Trophoblast cell (in vitro differentiated cells and primary cell): Measurements from ENCODE around the gene SMURF1.

Experiments used
- DNase-seq, 2 donors: peaks; one replicate each; pipeline ENCODE4 v3.0.0-alpha.2; 2016
- H2AFZ ChIP-seq: 2 replicates; pipeline ENCODE4 v1.6.1; 2013; ENCODE audit warnings: low read length, moderate library complexity, mild to moderate bottlenecking; ENCODE audit not compliant: insufficient read depth, poor library complexity
- H2AK5ac ChIP-seq: 2 replicates; pipeline ENCODE4 v1.6.1; 2013; ENCODE audit warnings: mild to moderate bottlenecking, low read length
- H2BK120ac ChIP-seq: 2 replicates; pipeline ENCODE4 v1.6.1; 2013; ENCODE audit warnings: low read length, mild to moderate bottlenecking, moderate library complexity; ENCODE audit not compliant: insufficient read depth, poor library complexity
- H2BK12ac ChIP-seq: 2 replicates; pipeline ENCODE4 v1.6.1; 2013; ENCODE audit warnings: mild to moderate bottlenecking, low read length, moderate library complexity
- H2BK5ac ChIP-seq: 2 replicates; pipeline ENCODE4 v1.6.1; 2013; ENCODE audit warnings: low read length, low read depth, moderate library complexity, mild to moderate bottlenecking; ENCODE audit not compliant: poor library complexity
- H3K14ac ChIP-seq: 2 replicates; pipeline ENCODE4 v1.6.1; 2013; ENCODE audit warnings: mild to moderate bottlenecking, low read length
- H3K18ac ChIP-seq: 2 replicates; pipeline ENCODE4 v1.6.1; 2013; ENCODE audit warnings: mild to moderate bottlenecking, low read length
- H3K23ac ChIP-seq: 2 replicates; pipeline ENCODE4 v1.6.1; 2013; ENCODE audit warnings: low read length
- H3K27ac ChIP-seq: 2 replicates; pipeline ENCODE4 v1.5.1; 2013; ENCODE audit warnings: low read depth, mild to moderate bottlenecking, inconsistent platforms, low read length, moderate library complexity
- H3K27me3 ChIP-seq: 2 replicates; pipeline ENCODE4 v1.6.1; 2013; ENCODE audit warnings: inconsistent platforms, mild to moderate bottlenecking, low read length, moderate library complexity; ENCODE audit not compliant: insufficient read depth
- H3K36me3 ChIP-seq, 2 experiments: 1 replicate in 1 of 2; 2 replicates in 1 of 2; pipeline ENCODE4 v1.6.1; 2013; ENCODE audit warnings: low read length in 2 of 2, mild to moderate bottlenecking in 2 of 2, moderate library complexity in 1 of 2; ENCODE audit not compliant: insufficient read depth in 2 of 2, control insufficient read depth in 1 of 2
- H3K4ac ChIP-seq: 2 replicates; pipeline ENCODE4 v1.6.1; 2013; ENCODE audit warnings: low read depth, mild to moderate bottlenecking, low read length, moderate library complexity
- H3K4me1 ChIP-seq, 2 experiments: 1 replicate in 1 of 2; 2 replicates in 1 of 2; pipeline ENCODE4 v1.6.1; 2013; ENCODE audit warnings: low read length in 2 of 2, mild to moderate bottlenecking in 2 of 2, moderate library complexity in 1 of 2; ENCODE audit not compliant: insufficient read depth in 2 of 2, control insufficient read depth in 1 of 2
- H3K4me2 ChIP-seq: 2 replicates; pipeline ENCODE4 v1.6.1; 2013; ENCODE audit warnings: inconsistent platforms, mild to moderate bottlenecking, low read length, moderate library complexity
- H3K4me3 ChIP-seq: 2 replicates; pipeline ENCODE4 v1.5.1; 2013; ENCODE audit warnings: mild to moderate bottlenecking, low read depth, low read length, inconsistent platforms
- H3K79me1 ChIP-seq: one replicate; pipeline ENCODE4 v1.6.1; 2013; ENCODE audit warnings: low read length
- H3K79me2 ChIP-seq: 2 replicates; pipeline ENCODE4 v1.6.1; 2013; ENCODE audit warnings: low read length, mild to moderate bottlenecking; ENCODE audit not compliant: control insufficient read depth, insufficient read depth, poor library complexity
- H3K9ac ChIP-seq: 2 replicates; pipeline ENCODE4 v1.6.1; 2013; ENCODE audit warnings: mild to moderate bottlenecking, low read length
- H3K9me3 ChIP-seq: 2 replicates; pipeline ENCODE4 v1.6.1; 2013; ENCODE audit warnings: low read depth, mild to moderate bottlenecking, control low read depth, inconsistent platforms, low read length; ENCODE audit not compliant: insufficient read depth
- H4K12ac ChIP-seq: 2 replicates; pipeline ENCODE4 v1.6.1; 2013; ENCODE audit warnings: low read depth, mild to moderate bottlenecking, low read length, moderate library complexity
- H4K8ac ChIP-seq: 2 replicates; pipeline ENCODE4 v1.6.1; 2013; ENCODE audit warnings: low read depth, mild to moderate bottlenecking, low read length, moderate library complexity
- H4K91ac ChIP-seq: one replicate; pipeline ENCODE4 v1.6.1; 2013; ENCODE audit warnings: low read depth, mild to moderate bottlenecking, low read length, moderate library complexity
- WGBS: extraction: QIAGEN DNeasy Blood & Tissue Kit; methylation state at CpG from one replicate; pipeline ENCODE4 v1.1.7; 2013; ENCODE audit warnings: missing lambda C conversion rate; ENCODE audit not compliant: insufficient read length, insufficient coverage; ENCODE audit errors: extremely low coverage; 5-methylcytosine and 5-hydroxymethylcytosine counted together

Gene SMURF1

DNA sequence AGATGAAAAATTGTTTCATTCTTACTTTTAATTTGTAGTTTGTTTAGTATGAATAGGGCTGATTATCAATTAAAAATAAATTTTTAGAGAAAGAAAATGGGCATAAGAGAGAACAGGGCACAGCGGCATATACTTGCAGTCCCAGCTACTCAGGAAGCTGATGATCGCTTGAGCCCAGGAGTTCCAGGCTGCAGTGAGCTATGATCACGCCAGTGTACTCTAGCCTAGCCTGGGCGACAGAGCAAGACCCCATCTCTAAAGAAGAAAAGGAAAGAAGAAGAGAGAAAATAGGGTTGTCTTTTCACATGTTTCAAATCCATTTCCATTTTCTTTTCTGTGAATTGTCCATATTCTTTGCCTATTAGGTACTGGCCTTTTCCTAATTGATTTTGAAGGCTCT, 8.0 kb downstream of the SMURF1 start:
- Histone ChIP-seq H3K27ac (no peak overlapping the region), H2BK120ac (no peak overlapping the region), H3K9ac (no peak overlapping the region), H4K91ac (peak overlapping the region; percentile 22), H3K79me1 (peaks cover 5% of the 10 kb centered on the region), H2BK5ac (no peak overlapping the region), H2BK12ac (no peak overlapping the region), H3K4me1 (peaks cover 12 to 13% of the 10 kb centered on the region in 2 experiments), H2AK5ac (no peak overlapping the region), H3K27me3 (no peaks in the 10 kb centered on the region), H3K4me3 (no peak overlapping the region), H3K79me2 (peaks cover 20% of the 10 kb centered on the region), H4K8ac (no peak overlapping the region), H3K14ac (no peak overlapping the region), H3K23ac (no peak overlapping the region), H2AFZ (no peak overlapping the region), H3K4ac (peak overlapping the region; percentile 99), H4K12ac (no peak overlapping the region), H3K9me3 (no peaks in the 10 kb centered on the region), H3K36me3 (peaks cover 0 to 3% of the 10 kb centered on the region in 2 experiments), H3K4me2 (no peak overlapping the region), H3K18ac (no peak overlapping the region)
- no CpG with 5 or more reads among the region's 4 CpGs for WGBS
- DNase-seq: no peak

DNA sequence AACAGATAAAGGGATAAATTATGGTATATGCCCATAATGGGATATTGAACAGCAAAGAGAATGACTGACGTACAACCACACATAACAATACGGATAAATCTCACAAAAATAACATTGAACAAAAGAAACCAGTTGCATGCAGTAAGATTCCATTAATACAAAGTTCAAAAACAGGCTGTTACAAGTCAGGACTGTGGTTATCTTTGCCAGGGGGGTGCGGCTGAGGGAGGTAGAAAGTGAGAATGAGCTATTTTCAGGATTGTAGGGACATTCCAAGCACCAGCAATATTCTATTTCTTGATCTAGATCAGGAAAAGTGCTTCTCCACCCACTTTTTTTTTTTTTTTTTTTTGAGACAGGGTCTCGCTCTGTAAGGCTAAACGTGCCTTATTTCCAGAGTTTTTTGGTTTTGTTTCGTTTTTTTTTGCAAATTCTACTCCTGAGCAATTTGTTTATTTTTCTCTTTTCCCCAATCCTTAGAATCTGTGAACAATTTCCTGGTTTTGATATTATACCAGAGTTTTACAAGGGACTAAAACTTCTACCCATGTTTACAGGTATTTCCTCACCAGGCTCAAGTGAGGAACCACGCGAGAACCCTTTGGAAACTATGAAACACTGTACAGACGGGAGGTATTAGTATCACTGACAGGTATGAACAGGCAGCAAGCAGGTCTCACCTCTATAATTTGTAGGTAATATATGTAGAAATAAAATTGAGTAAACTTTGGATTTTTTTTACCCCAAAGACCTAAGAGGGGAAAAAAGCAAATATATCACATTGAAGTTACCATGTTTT, 9.9 kb downstream of the SMURF1 start:
- Histone ChIP-seq H2AK5ac (no peak overlapping the region), H4K8ac (no peak overlapping the region), H3K14ac (no peak overlapping the region), H3K23ac (no peak overlapping the region), H3K9ac (no peak overlapping the region), H3K27ac (no peak overlapping the region), H3K18ac (no peak overlapping the region), H3K79me2 (peaks cover 25% of the 10 kb centered on the region), H3K4me3 (no peak overlapping the region), H2AFZ (no peak overlapping the region), H3K4ac (peak overlapping the region; percentile 89), H3K9me3 (no peaks in the 10 kb centered on the region), H2BK120ac (no peak overlapping the region), H3K27me3 (no peaks in the 10 kb centered on the region), H3K4me1 (peaks cover 12 to 13% of the 10 kb centered on the region in 2 experiments), H4K91ac (no peak overlapping the region), H4K12ac (no peak overlapping the region), H3K36me3 (peaks cover 0 to 3% of the 10 kb centered on the region in 2 experiments), H3K79me1 (peaks cover 5% of the 10 kb centered on the region), H2BK12ac (no peak overlapping the region), H3K4me2 (no peak overlapping the region), H2BK5ac (no peak overlapping the region)
- peak in 1 of 2 donors; percentile 27 for DNase-seq
- no CpG with 5 or more reads among the region's 9 CpGs for WGBS

DNA sequence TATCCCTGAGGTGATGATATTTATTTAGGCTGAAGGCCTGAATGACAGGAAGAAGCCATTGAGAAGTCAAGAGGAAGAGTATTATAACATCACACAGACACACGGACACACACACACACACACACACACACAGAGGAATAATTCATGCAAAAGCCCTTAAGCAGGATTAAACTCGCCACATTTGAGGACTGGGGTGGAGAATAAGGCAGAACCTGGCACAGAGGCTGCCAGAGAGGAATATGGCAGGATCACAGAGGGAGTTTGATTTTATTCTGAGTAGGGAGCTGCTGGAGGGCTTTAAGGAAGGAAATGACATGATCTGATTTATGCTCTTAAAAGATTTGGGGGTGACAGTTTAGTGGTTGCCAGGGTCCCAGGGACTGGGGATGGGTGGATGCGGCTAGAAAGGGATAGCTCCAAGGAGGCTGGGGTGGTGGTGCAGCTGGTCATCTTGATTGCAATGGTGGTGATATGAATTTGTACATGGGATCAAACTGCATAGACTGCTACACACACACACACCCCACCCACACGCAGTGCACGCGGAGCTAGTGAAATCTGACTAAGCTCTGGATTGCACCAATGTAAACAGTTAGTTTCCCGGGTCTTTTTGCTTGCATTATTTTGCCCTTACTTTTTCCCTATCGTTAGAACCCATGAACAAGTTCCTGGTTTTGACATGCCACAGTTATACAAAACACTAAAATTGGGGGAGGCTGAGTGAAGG, 11.2 kb downstream of the SMURF1 start:
- Histone ChIP-seq H3K23ac (no peak overlapping the region), H2AK5ac (no peak overlapping the region), H4K91ac (no peak overlapping the region), H3K27me3 (no peaks in the 10 kb centered on the region), H2BK5ac (no peak overlapping the region), H3K9me3 (no peaks in the 10 kb centered on the region), H3K14ac (no peak overlapping the region), H3K4me2 (no peak overlapping the region), H4K8ac (no peak overlapping the region), H3K79me1 (peaks cover 5% of the 10 kb centered on the region), H2BK12ac (no peak overlapping the region), H3K4ac (peak overlapping the region; percentile 37), H3K4me1 (peaks cover 12 to 13% of the 10 kb centered on the region in 2 experiments), H4K12ac (no peak overlapping the region), H3K36me3 (peaks cover 0 to 3% of the 10 kb centered on the region in 2 experiments), H3K18ac (no peak overlapping the region), H3K4me3 (no peak overlapping the region), H3K9ac (no peak overlapping the region), H3K79me2 (peaks cover 26% of the 10 kb centered on the region), H2BK120ac (no peak overlapping the region), H3K27ac (no peak overlapping the region), H2AFZ (no peak overlapping the region)
- WGBS: no CpG with 5 or more reads among the region's 8 CpGs
- DNase-seq: no peak

DNA sequence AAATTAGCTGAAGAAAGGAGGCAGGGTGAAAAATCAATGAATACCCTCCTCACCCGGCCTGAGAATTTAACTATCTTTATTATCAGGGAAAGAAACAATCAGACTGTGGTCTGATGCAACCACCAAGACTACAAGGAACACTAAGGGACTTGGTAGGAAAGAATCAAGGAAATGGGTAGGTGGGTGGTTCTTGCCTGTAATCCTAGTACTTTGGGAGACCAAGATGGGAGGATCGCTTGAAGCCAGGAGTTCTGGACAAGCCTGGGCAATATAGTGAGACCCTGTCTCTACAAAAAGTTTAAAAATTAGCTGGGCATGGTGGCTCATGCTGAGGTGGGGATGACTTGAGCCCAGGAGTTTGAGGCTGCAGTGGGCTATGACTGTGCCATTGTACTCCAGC, 12.6 kb downstream of the SMURF1 start:
- Histone ChIP-seq H3K27me3 (no peaks in the 10 kb centered on the region), H3K4me1 (peaks cover 11 to 16% of the 10 kb centered on the region in 2 experiments), H3K9ac (no peak overlapping the region), H2BK5ac (no peak overlapping the region), H3K9me3 (no peaks in the 10 kb centered on the region), H3K23ac (no peak overlapping the region), H3K27ac (no peak overlapping the region), H3K79me2 (peaks cover 24% of the 10 kb centered on the region), H3K36me3 (no peaks in the 10 kb centered on the region), H4K91ac (no peak overlapping the region), H3K4me2 (no peak overlapping the region), H2BK12ac (no peak overlapping the region), H2BK120ac (no peak overlapping the region), H4K8ac (peak overlapping the region; percentile 27), H3K4me3 (no peak overlapping the region), H2AFZ (no peak overlapping the region), H2AK5ac (no peak overlapping the region), H3K4ac (peak overlapping the region; percentile 35), H3K18ac (peak overlapping the region; percentile 74), H3K79me1 (peaks cover 2% of the 10 kb centered on the region), H3K14ac (no peak overlapping the region), H4K12ac (no peak overlapping the region)
- WGBS: no CpG with 5 or more reads among the region's 2 CpGs
- DNase-seq: no peak
